HG02840 (cell line): ENCODE results near the gene VPS37C.

ENCODE experiments used
- ATAC-seq: cut with Tn5 transposase; IDR thresholded peaks from one replicate; pipeline ENCODE4 v1.9.1; 2021; ENCODE audit warnings: mild to moderate bottlenecking, moderate library complexity, moderate number of reproducible peaks; ENCODE audit not compliant: unreplicated experiment, low FRiP score

The VPS37C gene

GRCh38 chr11:61080986-61081590 lies 80.1 kb downstream of the VPS37C start:
- ATAC-seq = no peak

- ATAC-seq = no peak
Observed at GRCh38 chr11:61080526-61080925, 80.7 kb downstream of the VPS37C start.
